ENCODE measurements around the gene RAB4A.

Gene RAB4A

GRCh38 chr1:229334269-229334668 lies 63.4 kb downstream of the RAB4A start:
- DNase-seq (ENCODE audit: low read depth), result no peak
- no peak for TF ChIP-seq CTCF (IDR thresholded peaks at IDR 0.05; ENCODE audit: insufficient read depth, low read depth, low read length, missing control alignments)
- H3K4me3 ChIP-seq (ENCODE audit: low read length), result no peak overlapping the region

- no peak for DNase-seq (ENCODE audit: low read depth)
- TF ChIP-seq CTCF (IDR thresholded peaks at IDR 0.05; ENCODE audit: insufficient read depth, low read depth, low read length, missing control alignments), result no peak
- H3K4me3 ChIP-seq (ENCODE audit: low read length), result no peak overlapping the region
Measured at GRCh38 chr1:229334716-229335115, 63.8 kb downstream of the RAB4A start.

- no peak for TF ChIP-seq CTCF (IDR thresholded peaks at IDR 0.05; ENCODE audit: insufficient read depth, low read depth, low read length, missing control alignments)
- H3K4me3 ChIP-seq (ENCODE audit: low read length), result no peak overlapping the region
- no peak for DNase-seq (ENCODE audit: low read depth)
Measured at GRCh38 chr1:229336345-229336744, 65.4 kb downstream of the RAB4A start.

GRCh38 chr1:229339086-229339485 lies 68.2 kb downstream of the RAB4A start:
- no peak for TF ChIP-seq CTCF (IDR thresholded peaks at IDR 0.05; ENCODE audit: insufficient read depth, low read depth, low read length, missing control alignments)
- H3K4me3 ChIP-seq (ENCODE audit: low read length), result no peak overlapping the region
- no peak for DNase-seq (ENCODE audit: low read depth)

GRCh38 chr1:229339520-229339919 lies 68.6 kb downstream of the RAB4A start:
- no peak overlapping the region for H3K4me3 ChIP-seq (ENCODE audit: low read length)
- no peak for DNase-seq (ENCODE audit: low read depth)

GRCh38 chr1:229340496-229340895 lies 69.6 kb downstream of the RAB4A start:
- no peak for DNase-seq (ENCODE audit: low read depth)
- H3K4me3 ChIP-seq (ENCODE audit: low read length), result no peak overlapping the region
- TF ChIP-seq CTCF (IDR thresholded peaks at IDR 0.05; ENCODE audit: insufficient read depth, low read depth, low read length, missing control alignments), result no peak

More at GRCh38 chr1:229339520-229339919, 68.6 kb downstream of the RAB4A start:
- no peak for TF ChIP-seq CTCF (IDR thresholded peaks at IDR 0.05; ENCODE audit: insufficient read depth, low read depth, low read length, missing control alignments)

GRCh38 chr1:229341774-229342655 lies 71.1 kb downstream of the RAB4A start:
- H3K4me3 ChIP-seq (ENCODE audit: low read length), result peak overlapping the region; percentile 62
- peak; percentile 85 for DNase-seq (ENCODE audit: low read depth)
- no peak for TF ChIP-seq CTCF (IDR thresholded peaks at IDR 0.05; ENCODE audit: insufficient read depth, low read depth, low read length, missing control alignments)
